Keratinocyte (primary cell): Measurements from ENCODE around the gene RRAGD. TPM values are rescaled to one million over a fixed set of nuclear protein-coding genes. Genes with fewer than 3 reads are reported as not detected.

Source experiments
- DNase-seq: peaks from one replicate; pipeline ENCODE4 v3.0.0-alpha.2; 2011; ENCODE audit warnings: low read depth, missing footprints, low spot score
- FAIRE-seq: peaks from 2 replicates; lab custom pipeline; 2011; peaks lifted over from hg19 to GRCh38; lab: Jason Lieb, UNC
- H2AFZ ChIP-seq: 2 replicates; pipeline ENCODE4 v1.6.0; 2012; ENCODE audit warnings: low read length, control low read depth, inconsistent platforms; ENCODE audit not compliant: control insufficient read depth
- H3K27ac ChIP-seq: 2 replicates; pipeline ENCODE4 v1.5.1; 2011; ENCODE audit warnings: low read length; ENCODE audit not compliant: control insufficient read depth, insufficient read depth
- H3K27me3 ChIP-seq: 3 replicates; pipeline ENCODE4 v1.6.0; 2011; ENCODE audit warnings: low read length; ENCODE audit not compliant: control insufficient read depth, insufficient read depth; ENCODE audit errors: extremely low read depth
- H3K36me3 ChIP-seq, 2 experiments: 2 replicates in 1 of 2; 3 replicates in 1 of 2; pipeline ENCODE4 v1.5.1; 2011; ENCODE audit warnings: low read length in 2 of 2, mild to moderate bottlenecking in 1 of 2; ENCODE audit not compliant: control insufficient read depth in 2 of 2, insufficient read depth in 2 of 2; ENCODE audit errors: extremely low read depth in 1 of 2
- H3K4me1 ChIP-seq: 3 replicates; pipeline ENCODE4 v1.5.1; 2011; ENCODE audit warnings: low read length; ENCODE audit not compliant: control insufficient read depth, insufficient read depth; ENCODE audit errors: extremely low read depth
- H3K4me2 ChIP-seq: 3 replicates; pipeline ENCODE4 v1.6.0; 2011; ENCODE audit warnings: low read depth, low read length; ENCODE audit not compliant: control insufficient read depth, insufficient read depth; ENCODE audit errors: extremely low read depth
- H3K4me3 ChIP-seq, 3 experiments: fragments of 200-600 bp in 1 of 3; sonication (generic) in 1 of 3; 2 replicates in 2 of 3; 3 replicates in 1 of 3; pipeline ENCODE4 v1.5.1; 2011 to 2016; ENCODE audit warnings: low read length in 3 of 3, mild to moderate bottlenecking in 3 of 3, control low read depth in 2 of 3, inconsistent platforms in 1 of 3, low read depth in 1 of 3, mixed read lengths in 1 of 3, mixed run types in 1 of 3, moderate library complexity in 1 of 3; ENCODE audit not compliant: control insufficient read depth in 2 of 3, insufficient read depth in 2 of 3; ENCODE audit errors: extremely low read depth in 1 of 3
- H3K79me2 ChIP-seq: 2 replicates; pipeline ENCODE4 v1.6.0; 2012; ENCODE audit warnings: low read length; ENCODE audit not compliant: control insufficient read depth, insufficient read depth
- H3K9ac ChIP-seq: 3 replicates; pipeline ENCODE4 v1.6.0; 2011; ENCODE audit warnings: low read length; ENCODE audit not compliant: control insufficient read depth, insufficient read depth; ENCODE audit errors: extremely low read depth
- H3K9me1 ChIP-seq: 3 replicates; pipeline ENCODE4 v1.6.0; 2011; ENCODE audit warnings: low read length; ENCODE audit not compliant: control insufficient read depth, insufficient read depth; ENCODE audit errors: extremely low read depth
- H3K9me3 ChIP-seq: 2 replicates; pipeline ENCODE4 v1.5.1; 2012; ENCODE audit warnings: low read depth, low read length; ENCODE audit not compliant: control insufficient read depth
- H4K20me1 ChIP-seq: 3 replicates; pipeline ENCODE4 v1.6.0; 2011; ENCODE audit warnings: low read length; ENCODE audit not compliant: control insufficient read depth, insufficient read depth; ENCODE audit errors: extremely low read depth
- CTCF ChIP-seq, 3 experiments: IDR thresholded peaks in 1 of 3; conservative IDR thresholded peaks in 1 of 3; optimal IDR thresholded peaks in 1 of 3; 2 replicates in 2 of 3; 3 replicates in 1 of 3; pipeline versions ENCODE3 to v1.5.1; 2011; ENCODE audit warnings: low read length in 3 of 3, mild to moderate bottlenecking in 3 of 3, moderate library complexity in 2 of 3, control low read depth in 1 of 3, inconsistent platforms in 1 of 3; ENCODE audit not compliant: insufficient read depth in 2 of 3; ENCODE audit errors: extremely low read depth in 1 of 3
- EZH2 ChIP-seq: IDR thresholded peaks from one replicate; pipeline ENCODE4 v1.6.1; 2012; ENCODE audit warnings: inconsistent platforms, mild to moderate bottlenecking, low read length, moderate library complexity
- dilution Hi-C: fragments of 300-500 bp; cut with MboI; formaldehyde crosslinking; loops from one replicate; pipeline ENCODE4 v1.7.0; 2020; ENCODE audit warnings: low sequenced_read_pairs; ENCODE audit not compliant: extremely low pct_ligation_motif_present
- polyA plus RNA-seq, 5 experiments: library from polyadenylated mRNA; depleted of rRNA in 3 of 5; stranded (reverse) in 3 of 5; stranded (forward) in 1 of 5; unstranded in 1 of 5; fragments of >200 nt; gene quantifications; 1 replicate in 1 of 5; 2 replicates in 3 of 5; 3 replicates in 1 of 5; pipeline versions ENCODE4 v1.2.1 to v1.2.3, GENCODE V29; 2011 to 2012; ENCODE audit warnings: missing spikeins in 2 of 5, low read depth in 1 of 5, low replicate concordance in 1 of 5

Gene RRAGD
- polyA plus RNA-seq, 1 donor (not counting 4 experiments of a cell fraction or from before 2014, with no cell fraction given): 0.18 TPM

- TF ChIP-seq EZH2 (no peak), CTCF (optimal IDR thresholded peaks at IDR 0.05 in 1 of 3, IDR thresholded peaks at IDR 0.05 in 1 of 3, conservative IDR thresholded peaks at IDR 0.05 in 1 of 3; ENCODE audit: extremely low read depth in 1 of 3, insufficient read depth in 2 of 3, low read length in 3 of 3) (no peak)
- DNase-seq (no peak), FAIRE-seq (no peak)
- Histone ChIP-seq H2AFZ (no peak overlapping the region), H3K9me1 (no peaks in the 10 kb centered on the region), H4K20me1 (no peaks in the 10 kb centered on the region), H3K79me2 (no peaks in the 10 kb centered on the region), H3K27ac (no peak overlapping the region), H3K9ac (no peak overlapping the region), H3K36me3 (no peaks in the 10 kb centered on the region), H3K4me3 (no peak overlapping the region), H3K9me3 (no peaks in the 10 kb centered on the region), H3K27me3 (peaks cover 66% of the 10 kb centered on the region), H3K4me2 (no peak overlapping the region), H3K4me1 (no peaks in the 10 kb centered on the region)
- dilution Hi-C loops: no loop called here
Measured at GRCh38 chr6:89409461-89410035, 2.5 kb downstream of the RRAGD start.

- Histone ChIP-seq H3K4me1 (no peaks in the 10 kb centered on the region), H3K9me1 (no peaks in the 10 kb centered on the region), H3K27me3 (peaks cover 33% of the 10 kb centered on the region), H3K9me3 (no peaks in the 10 kb centered on the region), H3K9ac (no peak overlapping the region), H4K20me1 (no peaks in the 10 kb centered on the region), H3K27ac (no peak overlapping the region), H3K4me3 (no peak overlapping the region), H3K4me2 (no peak overlapping the region), H2AFZ (no peak overlapping the region), H3K79me2 (no peaks in the 10 kb centered on the region), H3K36me3 (no peaks in the 10 kb centered on the region)
- dilution Hi-C loops: no loop called here
- no peak for FAIRE-seq
- TF ChIP-seq EZH2 (no peak), CTCF (optimal IDR thresholded peaks at IDR 0.05 in 1 of 3, IDR thresholded peaks at IDR 0.05 in 1 of 3, conservative IDR thresholded peaks at IDR 0.05 in 1 of 3; ENCODE audit: extremely low read depth in 1 of 3, insufficient read depth in 2 of 3, low read length in 3 of 3) (no peak)
- no peak for DNase-seq
Measured at GRCh38 chr6:89406141-89406540, 5.9 kb downstream of the RRAGD start.
